Neural progenitor cell (in vitro differentiated cells): ENCODE measurements around the gene OR7G2. TPM values are rescaled to one million over a fixed set of nuclear protein-coding genes. Genes with fewer than 3 reads are reported as not detected.

Source experiments
- DNase-seq: peaks from one replicate; pipeline ENCODE4 v3.0.0-alpha.2; 2016; ENCODE audit warnings: low spot score
- H2AFZ ChIP-seq: fragments of 200-600 bp; sonication (generic); replicated peaks from 2 replicates; pipeline ENCODE4 v1.6.1; 2016; ENCODE audit warnings: antibody characterized with exemption
- H3F3A ChIP-seq: fragments of 200-600 bp; sonication (generic); 2 replicates; pipeline ENCODE4 v1.6.1; 2016; ENCODE audit warnings: antibody characterized with exemption, low read depth
- H3K27ac ChIP-seq: fragments of 200-600 bp; sonication (generic); 2 replicates; pipeline ENCODE4 v1.5.1; 2016; ENCODE audit warnings: mild to moderate bottlenecking
- H3K27me3 ChIP-seq: fragments of 200-600 bp; sonication (generic); 2 replicates; pipeline ENCODE4 v1.6.1; 2016; ENCODE audit warnings: mild to moderate bottlenecking, moderate library complexity
- H3K36me3 ChIP-seq: fragments of 200-600 bp; sonication (generic); 2 replicates; pipeline ENCODE4 v1.5.1; 2016
- H3K4me1 ChIP-seq: fragments of 200-600 bp; sonication (generic); 2 replicates; pipeline ENCODE4 v1.6.1; 2016; ENCODE audit warnings: mixed run types
- H3K4me2 ChIP-seq: fragments of 200-600 bp; sonication (generic); 2 replicates; pipeline ENCODE4 v1.6.1; 2016
- H3K4me3 ChIP-seq: fragments of 200-600 bp; sonication (generic); 2 replicates; pipeline ENCODE4 v1.5.1; 2016
- H3K79me2 ChIP-seq: fragments of 200-600 bp; sonication (generic); 2 replicates; pipeline ENCODE4 v1.6.1; 2016; ENCODE audit warnings: low read depth
- H3K9ac ChIP-seq: fragments of 200-600 bp; sonication (generic); 2 replicates; pipeline ENCODE4 v1.6.1; 2016
- H3K9me3 ChIP-seq: fragments of 200-600 bp; sonication (generic); 2 replicates; pipeline ENCODE4 v1.5.1; 2016; ENCODE audit warnings: low read depth
- H4K20me1 ChIP-seq: fragments of 200-600 bp; sonication (generic); 2 replicates; pipeline ENCODE4 v1.6.1; 2016; ENCODE audit warnings: low read depth
- H3K27ac Mint-ChIP-seq: 3 replicates; pipeline ENCODE4 v1.8.0; 2021; ENCODE audit warnings: mixed read lengths
- H3K27me3 Mint-ChIP-seq: 2 replicates; pipeline ENCODE4 v1.8.0; 2022; ENCODE audit warnings: low read depth, mild to moderate bottlenecking, inconsistent platforms, moderate library complexity, mixed read lengths; ENCODE audit not compliant: insufficient read depth
- H3K36me3 Mint-ChIP-seq: 3 replicates; pipeline ENCODE4 v1.8.0; 2021; ENCODE audit warnings: mixed read lengths
- H3K4me1 Mint-ChIP-seq: 3 replicates; pipeline ENCODE4 v1.8.0; 2021; ENCODE audit warnings: mixed read lengths
- H3K4me3 Mint-ChIP-seq: 3 replicates; pipeline ENCODE4 v1.8.0; 2021; ENCODE audit warnings: mild to moderate bottlenecking, moderate library complexity, mixed read lengths
- H3K9me3 Mint-ChIP-seq: 3 replicates; pipeline ENCODE4 v1.8.0; 2020; ENCODE audit warnings: mixed read lengths
- CTCF ChIP-seq: fragments of 200-600 bp; sonication (generic); IDR thresholded peaks from 2 replicates; pipeline ENCODE4 v1.5.1; 2017; ENCODE audit warnings: antibody characterized with exemption, mild to moderate bottlenecking
- EZH2 ChIP-seq: fragments of 200-600 bp; sonication (generic); IDR thresholded peaks from 2 replicates; pipeline ENCODE4 v1.6.1; 2017; ENCODE audit warnings: antibody characterized with exemption, mild to moderate bottlenecking, moderate library complexity
- EZH2phosphoT487 ChIP-seq: fragments of 200-600 bp; sonication (generic); IDR thresholded peaks from 2 replicates; pipeline ENCODE4 v1.6.1; 2017; ENCODE audit warnings: antibody characterized with exemption
- total RNA-seq: library from RNA; depleted of rRNA; stranded (reverse); fragments of >200 nt; gene quantifications from 2 replicates; pipeline ENCODE4 v1.2.3, GENCODE V29; 2015; ENCODE audit warnings: low replicate concordance

Gene OR7G2
- total RNA-seq, 1 donor from 2014 or later, result not detected

GRCh38 chr19:9061879-9062278, 45.4 kb downstream of the OR7G2 start:
- Histone ChIP-seq H3K4me2 (no peak overlapping the region), H3K4me3 (no peak overlapping the region), H2AFZ (no peak overlapping the region), H3K9me3 (no peaks in the 10 kb centered on the region), H3K4me1 (peaks cover 3% of the 10 kb centered on the region), H3K27me3 (no peaks in the 10 kb centered on the region), H3K9ac (no peak overlapping the region), H3K27ac (no peak overlapping the region), H3F3A (no peaks in the 10 kb centered on the region), H4K20me1 (no peaks in the 10 kb centered on the region), H3K79me2 (no peaks in the 10 kb centered on the region), H3K36me3 (no peaks in the 10 kb centered on the region)
- Mint-ChIP-seq H3K4me3 (no peak overlapping the region), H3K4me1 (no peaks in the 10 kb centered on the region), H3K27ac (no peak overlapping the region), H3K9me3 (no peaks in the 10 kb centered on the region), H3K36me3 (no peaks in the 10 kb centered on the region), H3K27me3 (no peaks in the 10 kb centered on the region)
- TF ChIP-seq CTCF, result no peak
- TF ChIP-seq EZH2, result no peak
- no peak for DNase-seq

- H3K4me3 Mint-ChIP-seq, result no peak overlapping the region
- Histone ChIP-seq H4K20me1 (no peaks in the 10 kb centered on the region), H3K27me3 (no peaks in the 10 kb centered on the region), H3K36me3 (no peaks in the 10 kb centered on the region), H3K4me2 (no peak overlapping the region), H2AFZ (peak overlapping the region; percentile 8), H3K9ac (no peak overlapping the region), H3K79me2 (no peaks in the 10 kb centered on the region), H3K27ac (no peak overlapping the region), H3K9me3 (no peaks in the 10 kb centered on the region), H3K4me1 (peaks cover 4% of the 10 kb centered on the region), H3F3A (no peaks in the 10 kb centered on the region), H3K4me3 (no peak overlapping the region)
- no peak for DNase-seq
- H3K9me3 Mint-ChIP-seq, result no peaks in the 10 kb centered on the region
- TF ChIP-seq EZH2, result no peak
- no peak for TF ChIP-seq EZH2phosphoT487
- no peak for TF ChIP-seq CTCF
- no peaks in the 10 kb centered on the region for H3K36me3 Mint-ChIP-seq
- H3K27ac Mint-ChIP-seq, result no peak overlapping the region
- H3K27me3 Mint-ChIP-seq, result no peaks in the 10 kb centered on the region
- no peaks in the 10 kb centered on the region for H3K4me1 Mint-ChIP-seq
Measured at GRCh38 chr19:9060564-9061340, 46.5 kb downstream of the OR7G2 start.

GRCh38 chr19:9058905-9059667, 48.2 kb downstream of the OR7G2 start:
- Mint-ChIP-seq H3K36me3 (no peaks in the 10 kb centered on the region), H3K27ac (no peak overlapping the region), H3K4me3 (no peak overlapping the region), H3K9me3 (no peaks in the 10 kb centered on the region), H3K27me3 (no peaks in the 10 kb centered on the region), H3K4me1 (peaks cover 2% of the 10 kb centered on the region)
- H3K4me2 ChIP-seq, result no peak overlapping the region
- H4K20me1 ChIP-seq, result no peaks in the 10 kb centered on the region
- H3K9me3 ChIP-seq, result no peaks in the 10 kb centered on the region
- no peak overlapping the region for H3K27ac ChIP-seq
- H3K9ac ChIP-seq, result no peak overlapping the region
- peaks cover 17% of the 10 kb centered on the region for H3F3A ChIP-seq
- no peak overlapping the region for H3K4me3 ChIP-seq
- H2AFZ ChIP-seq, result no peak overlapping the region
- no peaks in the 10 kb centered on the region for H3K36me3 ChIP-seq
- peaks cover 8% of the 10 kb centered on the region for H3K4me1 ChIP-seq
- H3K27me3 ChIP-seq, result no peaks in the 10 kb centered on the region
- TF ChIP-seq EZH2phosphoT487 (no peak), EZH2 (no peak), CTCF (no peak)
- H3K79me2 ChIP-seq, result no peaks in the 10 kb centered on the region
- no peak for DNase-seq
